ENCODE data around the gene DGKD.

Gene DGKD

GRCh38 chr2:233416199-233416598 lies 61.9 kb downstream of the DGKD start:
- peaks cover 6% of the 10 kb centered on the region; the same call in 1 of the 2 replicates for H3K36me3 ChIP-seq
- TF ChIP-seq CTCF (IDR thresholded peaks at IDR 0.05; ENCODE audit: low read depth, low read length) = no peak
- DNase-seq = no peak
- H3K27me3 ChIP-seq = no peaks in the 10 kb centered on the region
- H3K4me3 ChIP-seq (ENCODE audit: low read depth, low read length) = no peak overlapping the region
- peaks cover 19% of the 10 kb centered on the region for H3K4me1 ChIP-seq
- no peaks in the 10 kb centered on the region; the same call in 1 of the 2 replicates for H3K9me3 ChIP-seq

GRCh38 chr2:233416706-233417105 lies 62.4 kb downstream of the DGKD start:
- H3K9me3 ChIP-seq = no peaks in the 10 kb centered on the region
- peaks cover 6% of the 10 kb centered on the region; the same call in 1 of the 2 replicates for H3K36me3 ChIP-seq
- peaks cover 19% of the 10 kb centered on the region for H3K4me1 ChIP-seq
- no peak for TF ChIP-seq CTCF (IDR thresholded peaks at IDR 0.05; ENCODE audit: low read depth, low read length)
- H3K4me3 ChIP-seq (ENCODE audit: low read depth, low read length) = no peak overlapping the region
- DNase-seq = no peak
- no peaks in the 10 kb centered on the region for H3K27me3 ChIP-seq

- DNase-seq = no peak
- H3K4me3 ChIP-seq (ENCODE audit: low read depth, low read length) = no peak overlapping the region
- H3K4me1 ChIP-seq = peaks cover 19% of the 10 kb centered on the region
- TF ChIP-seq CTCF (IDR thresholded peaks at IDR 0.05; ENCODE audit: low read depth, low read length) = no peak
- no peaks in the 10 kb centered on the region for H3K9me3 ChIP-seq
- H3K27me3 ChIP-seq = no peaks in the 10 kb centered on the region
- H3K36me3 ChIP-seq = peaks cover 6% of the 10 kb centered on the region; the same call in 1 of the 2 replicates
Measured at GRCh38 chr2:233417282-233417681, 63.0 kb downstream of the DGKD start.

- no peaks in the 10 kb centered on the region for H3K27me3 ChIP-seq
- no peak for DNase-seq
- H3K36me3 ChIP-seq = peaks cover 6% of the 10 kb centered on the region; the same call in 1 of the 2 replicates
- no peaks in the 10 kb centered on the region for H3K9me3 ChIP-seq
- TF ChIP-seq CTCF (IDR thresholded peaks at IDR 0.05; ENCODE audit: low read depth, low read length) = peak; percentile 5; the same call in 1 of the 2 replicates
- peaks cover 19% of the 10 kb centered on the region for H3K4me1 ChIP-seq
- peak overlapping the region; percentile 36; the same call in 1 of the 2 replicates for H3K4me3 ChIP-seq (ENCODE audit: low read depth, low read length)
Measured at GRCh38 chr2:233418052-233418760, 63.9 kb downstream of the DGKD start.

GRCh38 chr2:233418761-233419546 lies 64.7 kb downstream of the DGKD start:
- peaks cover 13% of the 10 kb centered on the region; the same call in 1 of the 2 replicates for H3K4me1 ChIP-seq

More at GRCh38 chr2:233418761-233419546, 64.7 kb downstream of the DGKD start:
- peaks cover 6% of the 10 kb centered on the region; the same call in 1 of the 2 replicates for H3K36me3 ChIP-seq
- H3K4me3 ChIP-seq (ENCODE audit: low read depth, low read length) = peak overlapping the region; percentile 36
- no peaks in the 10 kb centered on the region for H3K9me3 ChIP-seq
- TF ChIP-seq CTCF (IDR thresholded peaks at IDR 0.05; ENCODE audit: low read depth, low read length) = no peak
- DNase-seq = no peak
- no peaks in the 10 kb centered on the region for H3K27me3 ChIP-seq
